Testis (tissue), 3 donors: ENCODE measurements around the gene FSTL4. TPM values are rescaled to one million over a fixed set of nuclear protein-coding genes. Genes with fewer than 3 reads are reported as not detected.

ENCODE experiments used
- DNase-seq: peaks from one replicate; pipeline ENCODE4 v3.0.0-alpha.2; 2019
- H3K27ac ChIP-seq, 2 donors: fragments of 200-600 bp; sonication (generic); one replicate each; pipeline ENCODE4 v1.5.1; 2019
- H3K27me3 ChIP-seq: fragments of 200-600 bp; sonication (generic); one replicate; pipeline ENCODE4 v1.5.1; 2019
- H3K36me3 ChIP-seq: fragments of 200-600 bp; sonication (generic); one replicate; pipeline ENCODE4 v1.5.1; 2017; ENCODE audit warnings: low read depth; ENCODE audit errors: missing control alignments
- H3K4me1 ChIP-seq: fragments of 200-600 bp; sonication (generic); one replicate; pipeline ENCODE4 v1.5.1; 2019
- H3K4me3 ChIP-seq, 2 donors: fragments of 200-600 bp; sonication (generic); one replicate each; pipeline ENCODE4 v1.5.1; 2017 to 2019
- H3K9me3 ChIP-seq: fragments of 200-600 bp; sonication (generic); one replicate; pipeline ENCODE4 v1.5.1; 2017
- POLR2A ChIP-seq: fragments of 450-650 bp; IDR thresholded peaks from one replicate; pipeline ENCODE4 v1.6.1; 2017; ENCODE audit warnings: antibody characterized with exemption, mild to moderate bottlenecking, moderate library complexity
- WGBS, 2 donors: methylation state at CpG; one replicate each; pipeline ENCODE4 v1.1.5; 2018; 5-methylcytosine and 5-hydroxymethylcytosine counted together
- intact Hi-C: fragments of 100-400 bp; cut with DNase I; formaldehyde crosslinking; loops from one replicate; pipeline ENCODE4 v1.15.1; 2023; ENCODE audit warnings: low total_unique reads
- polyA plus RNA-seq: library from polyadenylated mRNA; stranded (reverse); fragments of 350-450 nt; fragmentation: Illumina TruSeq; extraction: RNeasy Lipid Tissue Mini Kit (QIAGEN cat#74804); gene quantifications from one replicate; pipeline ENCODE4 v1.2.3, GENCODE V29; 2014; ENCODE audit warnings: low read depth, low replicate concordance; ENCODE audit not compliant: insufficient read depth
- total RNA-seq, 2 donors: library from RNA; depleted of rRNA; stranded (reverse); fragments of >200 nt; gene quantifications; one replicate each; pipeline ENCODE4 v1.2.3, GENCODE V29; 2016
- TF ChIP-seq, protein P1 (sequence below), 3 experiments: fragments of 450-650 bp in 2 of 3; fragments of 200-600 bp in 1 of 3; sonication (generic) in 1 of 3; IDR thresholded peaks; one replicate each; pipeline ENCODE4 v1.5.1; 2016 to 2019; ENCODE audit warnings: antibody characterized with exemption in 3 of 3, mild to moderate bottlenecking in 2 of 3, moderate library complexity in 1 of 3

Gene FSTL4
- total and polyA plus RNA-seq, 3 donors from 2014 or later = 7.1 to 8.6 (median 7.4) TPM

GRCh38 chr5:133455676-133456075 lies 156.7 kb downstream of the FSTL4 start:
- Histone ChIP-seq H3K27ac (no peak overlapping the region), H3K4me1 (no peaks in the 10 kb centered on the region), H3K9me3 (no peaks in the 10 kb centered on the region), H3K4me3 (no peak overlapping the region), H3K27me3 (no peaks in the 10 kb centered on the region), H3K36me3 (no peaks in the 10 kb centered on the region)
- DNase-seq = no peak
- intact Hi-C loops = no loop called here
- WGBS, 2 donors = 60 to 81% methylated on average over 4 to 5 of the region's 5 CpGs
- no peak for TF ChIP-seq POLR2A
- TF ChIP-seq, protein P1, sequence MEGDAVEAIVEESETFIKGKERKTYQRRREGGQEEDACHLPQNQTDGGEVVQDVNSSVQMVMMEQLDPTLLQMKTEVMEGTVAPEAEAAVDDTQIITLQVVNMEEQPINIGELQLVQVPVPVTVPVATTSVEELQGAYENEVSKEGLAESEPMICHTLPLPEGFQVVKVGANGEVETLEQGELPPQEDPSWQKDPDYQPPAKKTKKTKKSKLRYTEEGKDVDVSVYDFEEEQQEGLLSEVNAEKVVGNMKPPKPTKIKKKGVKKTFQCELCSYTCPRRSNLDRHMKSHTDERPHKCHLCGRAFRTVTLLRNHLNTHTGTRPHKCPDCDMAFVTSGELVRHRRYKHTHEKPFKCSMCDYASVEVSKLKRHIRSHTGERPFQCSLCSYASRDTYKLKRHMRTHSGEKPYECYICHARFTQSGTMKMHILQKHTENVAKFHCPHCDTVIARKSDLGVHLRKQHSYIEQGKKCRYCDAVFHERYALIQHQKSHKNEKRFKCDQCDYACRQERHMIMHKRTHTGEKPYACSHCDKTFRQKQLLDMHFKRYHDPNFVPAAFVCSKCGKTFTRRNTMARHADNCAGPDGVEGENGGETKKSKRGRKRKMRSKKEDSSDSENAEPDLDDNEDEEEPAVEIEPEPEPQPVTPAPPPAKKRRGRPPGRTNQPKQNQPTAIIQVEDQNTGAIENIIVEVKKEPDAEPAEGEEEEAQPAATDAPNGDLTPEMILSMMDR (IDR thresholded peaks at IDR 0.05) = no peak

- intact Hi-C loops = no loop called here
- Histone ChIP-seq H3K36me3 (no peaks in the 10 kb centered on the region), H3K27ac (no peak overlapping the region), H3K4me1 (no peaks in the 10 kb centered on the region), H3K27me3 (no peaks in the 10 kb centered on the region), H3K9me3 (no peaks in the 10 kb centered on the region), H3K4me3 (no peak overlapping the region)
- DNase-seq = no peak
- TF ChIP-seq, protein P1 (IDR thresholded peaks at IDR 0.05) = no peak
- TF ChIP-seq POLR2A = no peak
- 92% methylated on average over 9 of the region's 9 CpGs for WGBS, 2 donors
Observed at GRCh38 chr5:133454442-133454841, 157.9 kb downstream of the FSTL4 start.

DNA sequence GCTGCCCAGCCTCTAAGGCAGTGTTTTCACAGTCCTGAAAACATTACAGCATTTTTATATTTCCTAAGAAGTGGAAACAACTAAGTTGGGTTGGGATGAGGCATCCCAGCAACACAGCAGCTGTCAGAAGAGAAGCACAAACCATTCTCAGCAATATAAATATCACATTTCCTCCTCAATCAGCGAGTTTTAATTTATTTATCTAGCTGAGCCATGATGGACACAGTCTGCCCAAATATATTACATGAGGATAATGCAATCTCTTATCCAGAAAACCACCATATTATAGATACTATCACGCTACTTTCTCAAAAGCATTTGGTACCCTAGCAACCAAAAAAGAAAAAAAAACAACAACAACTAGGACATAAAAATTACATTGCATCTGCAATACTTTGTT lies 158.5 kb downstream of the FSTL4 start:
- no peaks in the 10 kb centered on the region for H3K36me3 ChIP-seq
- no peaks in the 10 kb centered on the region for H3K4me1 ChIP-seq
- H3K9me3 ChIP-seq = no peaks in the 10 kb centered on the region
- intact Hi-C loops = no loop called here
- no peak for DNase-seq
- TF ChIP-seq, protein P1 (IDR thresholded peaks at IDR 0.05) = no peak
- no peak for TF ChIP-seq POLR2A
- no peaks in the 10 kb centered on the region for H3K27me3 ChIP-seq
- 59 to 77% methylated on average over 2 of the region's 2 CpGs for WGBS, 2 donors
- no peak overlapping the region for H3K27ac ChIP-seq
- no peak overlapping the region for H3K4me3 ChIP-seq

- intact Hi-C loops = no loop called here
- WGBS, 2 donors = 78 to 89% methylated on average over 4 of the region's 4 CpGs
- no peaks in the 10 kb centered on the region for H3K36me3 ChIP-seq
- no peak overlapping the region for H3K27ac ChIP-seq
- H3K4me1 ChIP-seq = no peaks in the 10 kb centered on the region
- H3K27me3 ChIP-seq = no peaks in the 10 kb centered on the region
- TF ChIP-seq, protein P1 (IDR thresholded peaks at IDR 0.05) = no peak
- no peak for TF ChIP-seq POLR2A
- no peak for DNase-seq
- no peak overlapping the region for H3K4me3 ChIP-seq
- no peaks in the 10 kb centered on the region for H3K9me3 ChIP-seq
Observed at GRCh38 chr5:133453084-133453780, 159.1 kb downstream of the FSTL4 start.

GRCh38 chr5:133451926-133452325 lies 160.4 kb downstream of the FSTL4 start:
- WGBS, 2 donors = 73 to 92% methylated on average over 1 of the region's 1 CpG
- TF ChIP-seq, protein P1 (IDR thresholded peaks at IDR 0.05) = no peak
- TF ChIP-seq POLR2A = no peak
- Histone ChIP-seq H3K4me1 (no peaks in the 10 kb centered on the region), H3K9me3 (no peaks in the 10 kb centered on the region), H3K36me3 (no peaks in the 10 kb centered on the region), H3K4me3 (no peak overlapping the region), H3K27ac (no peak overlapping the region), H3K27me3 (no peaks in the 10 kb centered on the region)
- no peak for DNase-seq
- intact Hi-C loops = no loop called here
